Adrenal gland (tissue), 5 donors: ENCODE results near the gene CREBZF.
"Not testable (repeated sequence)": the region's sequence is repeated elsewhere in the genome, so short reads cannot be mapped to it uniquely, and the experiment has no call there.

Experiments used
- CTCF ChIP-seq, 6 experiments: fragments of 450-650 bp in 4 of 6; fragments of 200-600 bp in 2 of 6; sonication (generic) in 1 of 6; IDR thresholded peaks; 1 replicate in 5 of 6; 2 replicates in 1 of 6; pipeline versions ENCODE4 v1.5.1 to v1.8.0; 2016 to 2021; ENCODE audit warnings: antibody characterized with exemption in 6 of 6, mild to moderate bottlenecking in 2 of 6, moderate library complexity in 1 of 6
- POLR2A ChIP-seq, 2 donors: fragments of 450-650 bp; IDR thresholded peaks; one replicate each; pipeline ENCODE4 v1.6.1; 2017; ENCODE audit warnings: antibody characterized with exemption in 2 of 2, mild to moderate bottlenecking in 2 of 2, moderate library complexity in 1 of 2
- donor health status: DM: no; HTN: no; CAD: no.

DNA sequence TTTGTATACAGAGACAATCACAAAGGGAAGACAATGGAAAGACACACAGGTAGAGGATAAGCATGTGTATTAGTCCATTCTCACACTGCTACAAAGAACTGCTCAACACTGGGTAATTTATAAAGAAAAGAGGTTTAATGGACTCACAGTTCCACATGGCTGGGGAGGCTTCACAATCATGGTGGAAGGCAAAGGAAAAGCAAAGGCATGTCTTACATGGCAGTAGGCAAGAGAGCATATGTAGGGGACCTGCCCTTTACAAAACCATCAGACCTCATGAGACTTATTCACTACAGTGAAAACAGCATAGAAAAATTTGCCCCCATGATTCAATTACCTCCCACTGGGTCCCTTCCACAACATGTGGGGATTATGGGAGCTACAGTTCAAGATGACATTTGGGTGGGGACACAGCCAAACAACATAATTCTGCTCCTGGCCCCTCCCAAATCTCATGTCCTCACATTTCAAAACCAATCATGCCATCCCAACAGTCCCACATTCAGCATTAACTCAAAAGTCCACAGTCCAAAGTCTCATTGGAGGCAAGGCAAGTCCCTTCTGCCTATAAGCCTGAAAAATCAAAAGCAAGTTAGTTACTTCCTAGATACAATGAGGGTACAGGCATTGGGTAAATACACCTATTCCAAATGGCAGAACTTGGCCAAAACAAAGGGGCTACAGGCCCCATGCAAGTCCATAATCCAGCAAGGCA, 6.2 kb upstream of the CREBZF start:
- TF ChIP-seq CTCF, POLR2A (IDR thresholded peaks at IDR 0.05): not testable (repeated sequence)
